GM10266 (cell line): ENCODE results near the gene JAKMIP2.

Experiments
- DNase-seq: peaks from one replicate; pipeline ENCODE4 v3.0.0; 2012; ENCODE audit errors: extremely low spot score
- CTCF ChIP-seq: IDR thresholded peaks from 2 replicates; pipeline ENCODE4 v1.5.1; 2012; ENCODE audit warnings: mild to moderate bottlenecking, low read depth; ENCODE audit not compliant: control insufficient read depth, insufficient read depth; ENCODE audit errors: missing control alignments

Gene JAKMIP2

GRCh38 chr5:147544556-147544955 is 238.0 kb downstream of the JAKMIP2 start:
- no peak for DNase-seq
- no peak for TF ChIP-seq CTCF

- no peak for TF ChIP-seq CTCF
- DNase-seq = no peak
These were observed 243.5 kb downstream of the JAKMIP2 start for GRCh38 chr5:147539053-147539452.

GRCh38 chr5:147538236-147538635 is 244.3 kb downstream of the JAKMIP2 start:
- no peak for TF ChIP-seq CTCF

More at GRCh38 chr5:147538236-147538635, 244.3 kb downstream of the JAKMIP2 start:
- DNase-seq = no peak
